Stimulated activated CD8-positive, alpha-beta memory T cell treated with anti-CD3 and anti-CD28 coated beads, Interleukin-4, amount 100 ng/mL, for 24 hours (primary cell): ENCODE results near the gene SCUBE1.
A peak's percentile ranks its signal among the peaks of the same experiment; 100 is the strongest.

ENCODE experiments used
- DNase-seq: peaks from one replicate; pipeline ENCODE4 v3.0.0-alpha.2; 2020; ENCODE audit warnings: low read depth

Gene SCUBE1

GRCh38 chr22:43277987-43278601 lies 65.1 kb downstream of the SCUBE1 start:
- no peak for DNase-seq

- no peak for DNase-seq
These were observed 66.1 kb downstream of the SCUBE1 start for GRCh38 chr22:43277091-43277490.

DNA sequence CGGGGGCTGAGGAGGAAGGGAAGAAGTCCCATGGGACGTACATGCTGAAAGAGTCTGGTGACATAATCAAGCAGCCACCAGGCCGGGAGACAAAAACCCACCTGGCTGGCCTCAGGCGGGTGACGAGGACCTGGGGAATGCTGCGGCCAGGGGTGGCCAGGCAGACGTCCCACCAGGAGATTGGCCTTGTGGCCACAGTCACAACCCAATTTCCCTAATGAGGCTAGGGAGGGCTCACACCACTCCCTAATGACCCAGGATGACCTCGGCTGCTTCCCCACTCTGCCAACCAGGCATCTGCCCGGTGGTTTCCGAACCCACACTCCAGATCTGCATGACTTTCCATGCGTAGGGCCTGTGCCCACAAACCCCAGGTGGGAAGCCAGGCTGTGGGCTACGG lies 66.9 kb downstream of the SCUBE1 start:
- no peak for DNase-seq

GRCh38 chr22:43275545-43276317 lies 67.4 kb downstream of the SCUBE1 start:
- no peak for DNase-seq

- no peak for DNase-seq
These were observed 68.5 kb downstream of the SCUBE1 start for GRCh38 chr22:43274595-43275240.

GRCh38 chr22:43273902-43274484 lies 69.2 kb downstream of the SCUBE1 start:
- no peak for DNase-seq

- DNase-seq: no peak
These were observed 70.3 kb downstream of the SCUBE1 start for GRCh38 chr22:43272869-43273318.

DNA sequence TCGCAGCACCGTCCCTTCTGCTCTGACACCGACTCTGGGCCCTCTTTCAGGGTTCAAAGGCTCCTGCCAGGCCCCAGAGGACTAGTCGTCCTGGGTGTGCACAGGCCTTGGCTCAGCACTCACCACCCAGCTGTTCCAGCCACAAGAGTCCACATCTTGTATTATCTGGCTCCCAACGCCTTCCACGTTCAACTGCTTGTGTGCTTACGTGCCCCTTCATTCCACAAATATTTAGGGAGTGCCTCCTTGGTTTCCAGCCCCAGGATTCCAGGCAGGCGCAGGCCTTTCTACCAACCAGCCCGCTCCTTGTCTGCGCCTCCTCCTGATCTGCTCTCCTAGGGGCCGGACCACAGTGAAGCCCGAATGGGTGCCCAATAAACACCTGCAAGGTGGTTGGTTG lies 70.9 kb downstream of the SCUBE1 start:
- no peak for DNase-seq

GRCh38 chr22:43270949-43271348 lies 72.2 kb downstream of the SCUBE1 start:
- no peak for DNase-seq

DNA sequence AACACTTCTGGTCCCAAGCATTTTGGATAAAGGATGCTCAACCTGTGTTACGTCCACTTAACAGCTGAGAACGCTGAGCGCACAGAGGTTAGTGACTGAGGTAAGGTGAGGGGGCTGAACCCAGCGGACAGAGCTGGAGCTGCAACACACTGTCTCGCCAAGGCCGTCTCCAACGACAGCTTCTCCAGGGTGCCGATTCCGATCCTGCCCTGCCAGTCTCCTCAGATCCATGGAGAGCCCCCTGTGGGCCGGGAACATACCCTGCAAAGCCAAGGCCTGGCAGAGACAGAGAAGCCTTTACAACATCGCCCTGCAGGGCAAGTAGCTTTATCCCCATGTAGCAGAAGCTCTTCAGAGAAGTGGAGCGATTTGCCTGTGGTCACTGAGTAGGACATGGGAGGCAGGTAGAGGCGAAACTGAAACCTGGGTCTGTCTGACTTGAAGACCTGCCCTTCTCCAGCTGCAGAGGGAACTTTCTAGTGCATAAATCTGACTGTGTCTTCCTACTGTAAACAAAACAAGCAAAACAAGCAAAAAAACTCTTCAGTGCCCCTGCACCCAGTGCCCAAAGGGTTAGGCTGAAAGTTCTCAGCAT lies 72.8 kb downstream of the SCUBE1 start:
- DNase-seq: no peak

DNA sequence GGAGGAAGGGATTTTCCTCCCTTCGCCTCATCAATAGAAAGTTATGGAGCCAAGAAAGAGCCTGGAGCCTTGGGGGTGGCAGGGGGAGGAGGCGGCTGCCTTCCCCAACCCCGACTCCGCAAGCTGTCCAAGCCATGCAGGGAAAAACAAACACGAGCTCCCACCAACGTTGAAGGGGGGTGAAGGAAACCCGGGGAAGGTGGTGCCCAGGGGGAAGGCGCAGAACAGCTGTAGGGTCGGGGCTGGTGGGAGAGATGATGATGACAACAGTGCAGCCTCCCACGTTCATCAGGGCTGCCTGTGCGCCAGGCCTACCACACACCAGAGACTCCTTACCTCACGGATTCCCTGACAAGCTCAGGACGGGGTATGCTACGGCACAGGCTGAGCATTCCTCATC lies 73.5 kb downstream of the SCUBE1 start:
- DNase-seq: no peak

- no peak for DNase-seq
These were observed 73.9 kb downstream of the SCUBE1 start for GRCh38 chr22:43269246-43269645.

- DNase-seq: no peak
These were observed 75.1 kb downstream of the SCUBE1 start for GRCh38 chr22:43267981-43268660.

- no peak for DNase-seq
These were observed 75.7 kb downstream of the SCUBE1 start for GRCh38 chr22:43267332-43267980.

DNA sequence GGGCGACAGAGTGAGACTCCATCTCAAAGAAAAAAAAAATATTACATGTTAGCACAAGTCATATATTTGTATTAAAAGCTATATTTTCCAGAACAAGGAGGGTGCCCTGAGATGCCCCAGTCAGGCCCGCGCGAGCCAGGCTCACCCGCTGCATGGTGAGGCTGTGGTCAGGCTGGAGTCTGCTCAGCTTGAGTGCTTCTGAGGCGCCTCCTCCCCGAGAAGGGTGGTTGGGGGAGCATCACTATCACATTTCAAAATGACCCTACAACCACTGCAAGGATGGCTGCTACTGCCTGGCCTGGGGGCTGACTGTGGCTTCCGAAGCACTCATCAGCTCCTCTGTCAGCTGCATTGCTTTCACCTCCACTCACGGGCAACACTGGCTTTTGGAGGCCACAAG lies 77.1 kb downstream of the SCUBE1 start:
- no peak for DNase-seq

DNA sequence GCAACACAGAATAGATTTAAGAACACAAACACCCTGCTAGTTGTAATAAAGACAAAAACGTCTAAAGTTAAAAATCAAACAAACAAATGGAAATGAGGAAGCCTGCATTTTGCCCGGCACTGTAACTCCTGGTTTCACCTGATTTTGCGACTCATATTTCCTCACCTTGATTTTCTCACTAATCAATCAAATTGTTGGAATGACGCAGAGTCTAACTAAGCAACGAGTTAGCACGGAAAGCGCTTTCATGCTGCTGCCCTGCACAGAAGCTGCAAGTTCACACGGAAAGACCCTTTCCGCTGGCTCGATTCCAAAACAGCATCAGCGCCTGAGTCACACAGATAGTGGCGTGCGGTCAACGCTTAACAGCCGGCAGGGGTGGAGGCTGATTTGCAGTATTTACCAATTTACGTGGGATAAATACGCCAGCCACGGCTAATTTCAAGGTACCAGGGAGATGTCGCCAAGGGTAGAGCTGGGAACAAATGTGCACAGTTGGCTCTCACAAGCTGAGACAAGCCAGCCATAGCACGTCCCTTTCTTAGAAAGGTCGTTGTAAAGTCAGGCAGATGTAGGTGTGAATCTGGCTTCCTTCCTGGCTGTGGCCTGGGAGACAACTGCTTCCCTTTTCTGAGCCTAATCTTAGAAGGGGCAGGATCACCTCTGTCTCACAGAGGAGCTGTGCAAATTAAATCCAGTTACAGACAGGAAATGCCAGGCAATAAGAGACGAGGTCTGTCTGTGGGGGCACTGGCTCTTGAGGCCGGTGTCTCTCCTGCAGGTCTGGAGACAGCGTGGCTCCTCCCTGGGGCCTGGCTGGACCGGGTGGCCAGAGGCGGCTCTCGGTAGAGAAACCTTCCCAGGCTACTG lies 79.3 kb downstream of the SCUBE1 start:
- DNase-seq: peak; percentile 74

GRCh38 chr22:43262990-43263644 lies 80.1 kb downstream of the SCUBE1 start:
- DNase-seq: peak; percentile 24

DNA sequence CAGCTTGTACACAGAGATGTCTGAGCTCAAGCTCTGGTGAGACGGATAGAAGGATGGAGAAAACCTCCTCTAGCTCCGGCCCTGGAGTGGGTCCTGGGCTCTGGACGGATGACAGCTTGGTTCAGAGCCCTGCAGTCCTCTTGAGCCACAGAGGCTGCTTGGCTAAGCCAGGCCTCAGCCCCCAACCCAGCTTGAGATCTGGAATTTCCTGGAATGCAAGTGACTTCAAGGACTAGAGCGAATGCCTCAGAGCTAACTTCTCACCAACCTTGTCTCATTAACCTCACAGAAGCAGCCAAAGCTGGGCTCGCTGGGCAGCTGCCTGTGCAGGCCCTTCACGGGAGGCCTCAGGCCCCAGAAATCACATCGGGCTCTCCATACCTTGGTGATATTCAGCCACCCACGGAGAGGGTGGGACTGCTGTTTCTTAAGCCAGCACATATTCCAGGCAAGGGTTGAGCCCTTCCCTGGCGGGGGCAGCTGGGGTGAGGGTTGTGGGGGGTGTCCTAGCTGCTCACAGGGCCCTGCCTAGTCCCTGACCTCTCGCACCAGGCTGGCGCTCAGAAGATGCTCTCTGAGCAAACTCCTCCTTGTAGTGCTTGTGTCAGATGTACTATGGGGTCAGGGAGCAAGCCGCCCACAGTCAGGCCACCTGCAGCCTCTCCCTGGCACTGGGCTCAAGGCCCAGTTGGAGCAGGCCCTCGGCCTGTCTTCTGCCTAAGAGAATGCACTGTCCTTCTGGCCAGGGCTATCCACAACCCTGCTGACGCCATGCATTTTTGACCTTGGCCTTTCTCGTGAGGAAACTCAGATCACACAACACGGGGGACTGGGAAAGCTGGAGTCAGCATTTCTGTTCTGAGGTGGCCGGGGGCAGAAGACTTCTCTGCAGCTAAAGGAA lies 82.6 kb downstream of the SCUBE1 start:
- DNase-seq: no peak

DNA sequence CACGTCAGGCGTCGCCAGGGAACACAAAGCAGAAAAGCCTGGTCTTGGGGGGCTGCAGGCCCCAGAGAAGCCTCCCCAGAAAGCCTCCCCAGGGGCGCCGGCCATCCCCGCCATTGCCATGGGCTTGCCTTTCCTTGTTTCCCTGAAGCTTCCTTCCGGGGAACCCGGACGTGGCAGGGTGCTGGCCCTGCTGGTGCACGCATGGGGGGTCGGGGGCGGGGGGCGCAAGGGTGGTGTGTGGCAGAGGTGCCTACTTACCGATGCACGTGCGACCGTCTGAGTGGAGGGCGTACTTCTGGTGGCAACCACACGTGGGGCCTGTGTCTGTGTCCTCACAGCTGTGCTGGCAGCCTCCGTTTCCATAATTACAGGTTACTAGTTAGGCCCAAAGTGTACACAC lies 85.2 kb downstream of the SCUBE1 start:
- DNase-seq: no peak
